ENCODE results near the gene VWF. TPM values are rescaled to one million over a fixed set of nuclear protein-coding genes. Genes with fewer than 3 reads are reported as not detected.

VWF gene
- total and polyA plus RNA-seq, 2 experiments from 2014 or later = 0.42 to 0.56 TPM

DNA sequence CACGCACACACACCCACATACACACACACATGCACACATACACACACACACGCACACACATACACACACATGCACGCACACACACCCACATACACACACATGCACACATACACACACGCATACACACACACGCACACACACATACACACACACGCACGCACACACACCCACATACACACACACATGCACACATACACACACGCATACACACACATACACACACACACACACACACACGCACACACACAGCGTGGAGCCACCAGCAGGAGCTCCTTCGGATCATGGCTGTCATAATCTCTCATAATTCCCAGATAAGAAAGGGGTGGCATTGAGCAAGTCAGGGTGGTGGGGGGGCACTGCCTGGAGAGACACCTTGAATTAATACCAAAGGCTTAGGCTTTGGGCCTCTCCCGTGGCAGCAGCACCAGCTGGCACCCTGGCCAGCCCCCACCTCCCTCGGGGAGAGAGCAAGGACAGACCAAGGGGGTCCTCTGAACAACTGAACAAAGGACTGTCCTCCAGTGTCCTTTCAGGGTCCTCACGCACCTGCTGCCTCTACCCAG, 201.3 kb downstream of the VWF start:
- Histone ChIP-seq H3K27me3 (ENCODE audit: insufficient read depth) (no peaks in the 10 kb centered on the region), H3K27ac (ENCODE audit: low read depth) (no peak overlapping the region), H3K79me2 (replicated peaks; ENCODE audit: insufficient read depth) (no peaks in the 10 kb centered on the region), H3K9me2 (ENCODE audit: insufficient read depth) (peaks cover 8% of the 10 kb centered on the region; the same call in 1 of the 2 replicates), H3K4me2 (no peak overlapping the region), H2AFZ (no peak overlapping the region), H3F3A (replicated peaks; ENCODE audit: low read depth) (no peaks in the 10 kb centered on the region), H3K4me3 (no peak overlapping the region), H3K4me1 (ENCODE audit: insufficient read depth) (no peaks in the 10 kb centered on the region), H3K36me3 (ENCODE audit: insufficient read depth) (no peaks in the 10 kb centered on the region), H4K20me1 (replicated peaks; ENCODE audit: insufficient read depth) (no peaks in the 10 kb centered on the region)
- Mint-ChIP-seq H3K27me3 (ENCODE audit: insufficient read depth, low read depth, poor library complexity) (peaks cover 6% of the 10 kb centered on the region), H3K27ac (peak overlapping the region; percentile 58; the same call in 1 of the 2 replicates), H3K4me1 (peaks cover 8% of the 10 kb centered on the region), H3K9me3 (no peaks in the 10 kb centered on the region), H3K36me3 (ENCODE audit: low read depth) (peaks cover 7% of the 10 kb centered on the region; the same call in 2 of the 3 replicates), H3K4me3 (no peak overlapping the region)
- DNase-seq (ENCODE audit: low spot score) (no peak), ATAC-seq (no peak)
- TF ChIP-seq REST (IDR thresholded peaks at IDR 0.05; ENCODE audit: unreplicated experiment) (no peak), POLR2AphosphoS5 (IDR thresholded peaks at IDR 0.05; ENCODE audit: low read depth) (no peak), ZNF114 (CRISPR knock-in tag; IDR thresholded peaks at IDR 0.05) (no peak), EZH2phosphoT487 (IDR thresholded peaks at IDR 0.05; ENCODE audit: unreplicated experiment) (no peak), ZNF331 (CRISPR knock-in tag; IDR thresholded peaks at IDR 0.05; ENCODE audit: low read depth) (no peak), CREB1 (CRISPR knock-in tag; IDR thresholded peaks at IDR 0.05; ENCODE audit: low read depth) (no peak), JUNB (IDR thresholded peaks at IDR 0.05; ENCODE audit: unreplicated experiment) (no peak), EZH2 (IDR thresholded peaks at IDR 0.05; ENCODE audit: low read depth, unreplicated experiment) (no peak), STAT1 (IDR thresholded peaks at IDR 0.05; ENCODE audit: unreplicated experiment) (no peak), NANOG (IDR thresholded peaks at IDR 0.05; ENCODE audit: borderline replicate concordance) (no peak)
- TF ChIP-seq, protein P1, sequence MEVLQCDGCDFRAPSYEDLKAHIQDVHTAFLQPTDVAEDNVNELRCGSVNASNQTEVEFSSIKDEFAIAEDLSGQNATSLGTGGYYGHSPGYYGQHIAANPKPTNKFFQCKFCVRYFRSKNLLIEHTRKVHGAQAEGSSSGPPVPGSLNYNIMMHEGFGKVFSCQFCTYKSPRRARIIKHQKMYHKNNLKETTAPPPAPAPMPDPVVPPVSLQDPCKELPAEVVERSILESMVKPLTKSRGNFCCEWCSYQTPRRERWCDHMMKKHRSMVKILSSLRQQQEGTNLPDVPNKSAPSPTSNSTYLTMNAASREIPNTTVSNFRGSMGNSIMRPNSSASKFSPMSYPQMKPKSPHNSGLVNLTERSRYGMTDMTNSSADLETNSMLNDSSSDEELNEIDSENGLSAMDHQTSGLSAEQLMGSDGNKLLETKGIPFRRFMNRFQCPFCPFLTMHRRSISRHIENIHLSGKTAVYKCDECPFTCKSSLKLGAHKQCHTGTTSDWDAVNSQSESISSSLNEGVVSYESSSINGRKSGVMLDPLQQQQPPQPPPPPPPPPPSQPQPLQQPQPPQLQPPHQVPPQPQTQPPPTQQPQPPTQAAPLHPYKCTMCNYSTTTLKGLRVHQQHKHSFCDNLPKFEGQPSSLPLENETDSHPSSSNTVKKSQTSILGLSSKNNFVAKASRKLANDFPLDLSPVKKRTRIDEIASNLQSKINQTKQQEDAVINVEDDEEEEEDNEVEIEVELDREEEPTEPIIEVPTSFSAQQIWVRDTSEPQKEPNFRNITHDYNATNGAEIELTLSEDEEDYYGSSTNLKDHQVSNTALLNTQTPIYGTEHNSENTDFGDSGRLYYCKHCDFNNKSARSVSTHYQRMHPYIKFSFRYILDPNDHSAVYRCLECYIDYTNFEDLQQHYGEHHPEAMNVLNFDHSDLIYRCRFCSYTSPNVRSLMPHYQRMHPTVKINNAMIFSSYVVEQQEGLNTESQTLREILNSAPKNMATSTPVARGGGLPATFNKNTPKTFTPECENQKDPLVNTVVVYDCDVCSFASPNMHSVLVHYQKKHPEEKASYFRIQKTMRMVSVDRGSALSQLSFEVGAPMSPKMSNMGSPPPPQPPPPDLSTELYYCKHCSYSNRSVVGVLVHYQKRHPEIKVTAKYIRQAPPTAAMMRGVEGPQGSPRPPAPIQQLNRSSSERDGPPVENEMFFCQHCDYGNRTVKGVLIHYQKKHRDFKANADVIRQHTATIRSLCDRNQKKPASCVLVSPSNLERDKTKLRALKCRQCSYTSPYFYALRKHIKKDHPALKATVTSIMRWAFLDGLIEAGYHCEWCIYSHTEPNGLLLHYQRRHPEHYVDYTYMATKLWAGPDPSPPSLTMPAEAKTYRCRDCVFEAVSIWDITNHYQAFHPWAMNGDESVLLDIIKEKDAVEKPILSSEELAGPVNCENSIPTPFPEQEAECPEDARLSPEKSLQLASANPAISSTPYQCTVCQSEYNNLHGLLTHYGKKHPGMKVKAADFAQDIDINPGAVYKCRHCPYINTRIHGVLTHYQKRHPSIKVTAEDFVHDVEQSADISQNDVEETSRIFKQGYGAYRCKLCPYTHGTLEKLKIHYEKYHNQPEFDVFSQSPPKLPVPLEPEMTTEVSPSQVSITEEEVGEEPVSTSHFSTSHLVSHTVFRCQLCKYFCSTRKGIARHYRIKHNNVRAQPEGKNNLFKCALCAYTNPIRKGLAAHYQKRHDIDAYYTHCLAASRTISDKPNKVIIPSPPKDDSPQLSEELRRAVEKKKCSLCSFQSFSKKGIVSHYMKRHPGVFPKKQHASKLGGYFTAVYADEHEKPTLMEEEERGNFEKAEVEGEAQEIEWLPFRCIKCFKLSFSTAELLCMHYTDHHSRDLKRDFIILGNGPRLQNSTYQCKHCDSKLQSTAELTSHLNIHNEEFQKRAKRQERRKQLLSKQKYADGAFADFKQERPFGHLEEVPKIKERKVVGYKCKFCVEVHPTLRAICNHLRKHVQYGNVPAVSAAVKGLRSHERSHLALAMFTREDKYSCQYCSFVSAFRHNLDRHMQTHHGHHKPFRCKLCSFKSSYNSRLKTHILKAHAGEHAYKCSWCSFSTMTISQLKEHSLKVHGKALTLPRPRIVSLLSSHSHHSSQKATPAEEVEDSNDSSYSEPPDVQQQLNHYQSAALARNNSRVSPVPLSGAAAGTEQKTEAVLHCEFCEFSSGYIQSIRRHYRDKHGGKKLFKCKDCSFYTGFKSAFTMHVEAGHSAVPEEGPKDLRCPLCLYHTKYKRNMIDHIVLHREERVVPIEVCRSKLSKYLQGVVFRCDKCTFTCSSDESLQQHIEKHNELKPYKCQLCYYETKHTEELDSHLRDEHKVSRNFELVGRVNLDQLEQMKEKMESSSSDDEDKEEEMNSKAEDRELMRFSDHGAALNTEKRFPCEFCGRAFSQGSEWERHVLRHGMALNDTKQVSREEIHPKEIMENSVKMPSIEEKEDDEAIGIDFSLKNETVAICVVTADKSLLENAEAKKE (CRISPR knock-in tag; IDR thresholded peaks at IDR 0.05) = no peak
- TF ChIP-seq, protein P2, sequence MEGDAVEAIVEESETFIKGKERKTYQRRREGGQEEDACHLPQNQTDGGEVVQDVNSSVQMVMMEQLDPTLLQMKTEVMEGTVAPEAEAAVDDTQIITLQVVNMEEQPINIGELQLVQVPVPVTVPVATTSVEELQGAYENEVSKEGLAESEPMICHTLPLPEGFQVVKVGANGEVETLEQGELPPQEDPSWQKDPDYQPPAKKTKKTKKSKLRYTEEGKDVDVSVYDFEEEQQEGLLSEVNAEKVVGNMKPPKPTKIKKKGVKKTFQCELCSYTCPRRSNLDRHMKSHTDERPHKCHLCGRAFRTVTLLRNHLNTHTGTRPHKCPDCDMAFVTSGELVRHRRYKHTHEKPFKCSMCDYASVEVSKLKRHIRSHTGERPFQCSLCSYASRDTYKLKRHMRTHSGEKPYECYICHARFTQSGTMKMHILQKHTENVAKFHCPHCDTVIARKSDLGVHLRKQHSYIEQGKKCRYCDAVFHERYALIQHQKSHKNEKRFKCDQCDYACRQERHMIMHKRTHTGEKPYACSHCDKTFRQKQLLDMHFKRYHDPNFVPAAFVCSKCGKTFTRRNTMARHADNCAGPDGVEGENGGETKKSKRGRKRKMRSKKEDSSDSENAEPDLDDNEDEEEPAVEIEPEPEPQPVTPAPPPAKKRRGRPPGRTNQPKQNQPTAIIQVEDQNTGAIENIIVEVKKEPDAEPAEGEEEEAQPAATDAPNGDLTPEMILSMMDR (conservative IDR thresholded peaks at IDR 0.05; ENCODE audit: low read depth in 2 of 2) = no peak
- TF ChIP-seq, protein P3, sequence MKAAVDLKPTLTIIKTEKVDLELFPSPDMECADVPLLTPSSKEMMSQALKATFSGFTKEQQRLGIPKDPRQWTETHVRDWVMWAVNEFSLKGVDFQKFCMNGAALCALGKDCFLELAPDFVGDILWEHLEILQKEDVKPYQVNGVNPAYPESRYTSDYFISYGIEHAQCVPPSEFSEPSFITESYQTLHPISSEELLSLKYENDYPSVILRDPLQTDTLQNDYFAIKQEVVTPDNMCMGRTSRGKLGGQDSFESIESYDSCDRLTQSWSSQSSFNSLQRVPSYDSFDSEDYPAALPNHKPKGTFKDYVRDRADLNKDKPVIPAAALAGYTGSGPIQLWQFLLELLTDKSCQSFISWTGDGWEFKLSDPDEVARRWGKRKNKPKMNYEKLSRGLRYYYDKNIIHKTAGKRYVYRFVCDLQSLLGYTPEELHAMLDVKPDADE (IDR thresholded peaks at IDR 0.05) = no peak
